OCI-M1 (cell line): Measurements from ENCODE around the gene ANKRD30B.
"Not testable (repeated sequence)": the region's sequence is repeated elsewhere in the genome, so short reads cannot be mapped to it uniquely, and the experiment has no call there.

Experiments used
- DNase-seq: peaks from one replicate; lab custom pipeline; 2025; lab: John Stamatoyannopoulos, UW

Gene ANKRD30B

DNA sequence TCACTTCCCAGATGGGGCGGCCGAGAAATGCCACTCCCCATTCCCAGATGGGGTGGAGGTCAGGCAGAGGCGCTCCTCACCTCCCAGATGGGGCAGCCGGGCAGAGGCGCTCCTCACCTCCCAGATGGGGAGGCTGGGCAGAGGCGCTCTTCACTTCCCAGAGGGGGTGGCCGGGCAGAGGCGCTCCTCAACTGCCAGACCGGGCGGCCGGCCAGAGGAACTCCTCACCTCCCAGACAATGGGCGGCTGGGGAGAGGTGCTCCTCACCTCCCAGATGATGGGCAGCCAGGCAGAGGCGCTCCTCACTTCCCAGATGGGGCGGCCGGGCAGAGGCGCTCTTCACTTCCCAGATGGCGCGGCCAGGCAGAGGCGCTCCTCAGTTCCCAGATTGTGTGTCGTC is 108.3 kb downstream of the ANKRD30B start:
- DNase-seq = not testable (repeated sequence)

DNA sequence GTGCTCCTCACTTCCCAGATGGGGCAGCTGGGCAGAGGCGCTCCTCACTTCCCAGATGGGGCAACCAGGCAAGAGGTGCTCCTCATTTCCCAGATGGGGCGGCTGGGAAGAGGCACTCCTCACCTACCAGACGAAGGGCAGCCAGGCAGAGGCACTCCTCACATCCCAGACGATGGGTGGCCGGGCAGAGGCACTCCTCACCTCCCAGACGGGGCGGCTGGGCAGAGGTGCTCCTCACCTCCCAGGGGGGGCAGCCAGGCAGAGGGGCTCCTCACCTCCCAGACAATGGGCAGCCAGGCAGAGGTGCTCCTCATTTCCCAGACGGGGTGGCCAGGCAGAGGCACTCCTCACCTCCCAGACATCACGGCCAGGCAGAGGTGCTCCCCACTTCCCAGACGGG is 110.5 kb downstream of the ANKRD30B start:
- DNase-seq = not testable (repeated sequence)

DNA sequence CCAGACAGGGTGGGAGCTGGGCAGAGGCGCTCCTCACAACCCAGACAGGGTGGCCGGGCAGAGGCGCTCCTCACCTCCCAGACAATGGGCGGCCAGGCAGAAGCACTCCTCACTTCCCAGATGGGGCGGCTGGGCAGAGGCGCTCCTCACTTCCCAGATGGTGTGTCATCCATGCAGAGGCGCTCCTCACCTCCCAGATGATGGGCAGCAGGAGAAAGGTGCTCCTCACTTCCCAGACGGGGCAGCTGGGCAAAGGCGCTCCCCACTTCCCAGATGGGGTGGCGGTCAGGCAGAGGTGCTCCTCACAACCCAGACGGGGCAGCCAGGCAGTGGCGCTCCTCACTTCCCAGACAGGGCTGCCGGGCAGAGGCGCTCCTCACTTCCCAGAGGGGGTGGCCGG is 112.0 kb downstream of the ANKRD30B start:
- DNase-seq = not testable (repeated sequence)

DNA sequence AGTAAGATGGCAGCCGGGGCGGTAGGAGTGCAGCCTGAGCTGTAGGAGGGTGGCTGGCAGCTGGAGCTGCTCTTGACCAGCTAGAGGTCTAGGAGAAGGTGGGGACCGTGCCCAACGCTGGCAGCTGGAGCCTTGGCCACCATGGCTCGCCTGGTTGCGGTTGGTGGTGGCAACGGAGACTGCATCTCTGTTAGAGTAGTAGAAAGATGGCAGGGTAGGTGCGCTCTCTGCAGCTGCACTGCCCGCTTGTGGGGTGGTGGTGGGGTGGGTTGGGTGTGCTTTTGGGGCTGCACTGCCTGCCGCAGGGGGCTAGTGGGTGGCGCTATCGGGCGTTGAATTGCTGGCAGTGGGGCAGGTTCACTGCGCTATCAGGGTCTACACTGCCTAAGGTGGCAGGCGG is 118.5 kb downstream of the ANKRD30B start:
- DNase-seq = not testable (repeated sequence)

- DNase-seq = not testable (repeated sequence)
Measured at GRCh38 chr18:14867988-14868387, 120.0 kb downstream of the ANKRD30B start.

DNA sequence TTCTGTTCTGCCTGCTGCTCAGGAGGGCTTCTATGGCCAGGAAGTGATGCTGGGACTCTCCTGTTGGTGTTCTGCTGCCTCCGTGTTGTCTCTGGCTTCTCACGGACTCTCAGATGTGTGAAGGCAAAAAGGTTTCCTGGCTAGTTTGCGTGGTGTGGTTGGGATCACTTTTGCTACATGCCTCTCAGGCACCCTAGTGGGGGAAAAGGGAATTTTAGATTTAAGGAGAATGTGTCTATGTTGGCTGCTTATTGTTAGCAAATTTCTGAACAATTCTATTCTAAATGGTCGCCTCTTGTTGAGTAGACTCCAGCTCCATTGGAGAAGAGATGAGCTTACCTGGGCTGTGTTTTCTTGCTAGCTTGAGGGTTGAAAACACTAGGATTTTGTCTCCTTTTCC is 120.9 kb downstream of the ANKRD30B start:
- DNase-seq = peak; percentile 42

DNA sequence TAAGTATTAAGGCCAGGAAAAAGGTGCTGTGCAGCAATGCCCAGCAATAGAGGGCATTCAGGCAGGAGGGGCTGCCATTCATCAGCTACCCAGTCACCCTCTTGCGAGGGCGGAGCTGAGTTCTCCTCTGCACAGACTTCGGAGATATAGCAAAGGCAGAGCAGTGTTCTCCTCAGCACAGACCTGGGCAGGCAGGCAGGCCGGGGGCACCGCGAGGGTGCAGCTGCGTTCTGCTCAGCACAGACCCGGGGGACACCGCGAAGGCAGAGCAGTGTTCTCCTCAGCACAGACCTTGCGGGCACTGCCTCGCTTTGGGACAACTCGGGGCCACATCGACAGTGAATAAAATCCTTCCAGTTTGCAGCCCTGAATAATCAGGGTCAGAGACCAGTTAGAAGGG is 130.9 kb downstream of the ANKRD30B start:
- not testable (repeated sequence) for DNase-seq

DNA sequence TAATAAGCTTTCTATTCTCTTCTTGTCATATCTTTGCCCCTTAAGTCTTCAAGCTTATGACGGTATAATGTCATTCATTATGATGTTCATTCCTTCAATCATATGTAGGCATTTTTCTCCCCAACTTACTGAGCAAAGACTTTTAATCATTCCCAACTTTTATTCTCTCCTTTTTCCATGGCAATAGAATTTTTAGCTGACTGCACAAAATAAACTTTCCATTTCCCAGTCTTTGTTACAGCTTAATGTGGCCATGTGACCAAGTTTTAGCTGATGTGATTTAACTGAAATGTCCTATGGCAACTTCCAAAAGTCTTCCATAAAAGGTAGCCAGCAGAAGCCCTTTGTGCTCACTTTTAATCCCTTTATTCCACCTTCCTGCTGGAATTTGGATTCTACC is 152.5 kb downstream of the ANKRD30B start:
- DNase-seq = no peak
